H4 (cell line): ENCODE results near the gene SCYGR7. TPM values are rescaled to one million over a fixed set of nuclear protein-coding genes. Genes with fewer than 3 reads are reported as not detected.
"Not testable (repeated sequence)": the region's sequence is repeated elsewhere in the genome, so short reads cannot be mapped to it uniquely, and the experiment has no call there.

Experiments used
- DNase-seq: peaks from one replicate; pipeline ENCODE4 v3.0.0-alpha.2; 2015; ENCODE audit warnings: low spot score
- total RNA-seq: library from RNA; depleted of rRNA; stranded (reverse); fragments of >200 nt; shearing (Covaris generic); gene quantifications from 2 replicates; pipeline ENCODE4 v1.2.3, GENCODE V29; 2014; rRNA removed

The SCYGR7 gene, protein sequence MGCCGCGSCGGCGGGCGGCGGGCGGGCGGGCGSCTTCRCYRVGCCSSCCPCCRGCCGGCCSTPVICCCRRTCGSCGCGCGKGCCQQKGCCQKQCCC
- total RNA-seq: not detected in 2 replicates

DNA sequence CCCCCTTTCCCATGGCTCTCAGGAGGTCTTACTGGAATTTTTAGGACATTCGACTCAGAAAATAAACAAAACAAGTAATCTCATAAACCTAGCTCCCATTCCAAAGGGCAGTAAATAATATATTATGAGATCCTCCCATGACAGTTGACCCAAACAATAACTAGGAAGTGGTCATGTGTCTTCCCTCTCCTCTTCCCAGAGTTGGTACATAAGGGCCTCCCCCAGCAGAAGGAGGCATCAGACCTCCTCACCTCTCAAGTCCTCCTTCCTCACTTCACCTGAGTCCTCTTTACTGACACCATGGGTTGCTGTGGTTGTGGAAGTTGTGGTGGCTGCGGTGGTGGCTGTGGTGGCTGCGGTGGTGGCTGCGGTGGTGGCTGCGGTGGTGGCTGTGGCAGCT is at the start of gene SCYGR7:
SCYGR7 (plus strand) TSS at position 301 of the 400 bp plus-strand sequence; CDS start at position 301, 0 bp downstream.
- DNase-seq: no peak

DNA sequence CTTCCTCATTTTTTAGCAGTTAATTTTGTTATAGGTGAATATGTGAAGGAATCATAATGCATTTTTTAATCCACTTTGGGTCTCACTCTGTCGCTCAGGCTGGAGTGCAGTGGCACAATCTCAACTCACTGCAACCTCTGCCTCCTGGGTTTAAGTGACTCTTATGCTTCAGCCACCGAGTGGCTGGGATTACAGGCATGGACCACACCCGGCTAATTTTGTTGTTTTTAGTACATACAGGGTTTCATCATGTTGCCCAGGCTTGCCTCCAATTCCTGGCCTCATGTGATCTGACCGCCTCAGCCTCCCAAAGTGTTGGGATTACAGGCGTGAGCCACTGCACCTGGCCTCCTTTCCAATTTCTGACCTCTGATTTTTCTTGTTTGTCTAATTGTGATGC is 43.9 kb upstream of the SCYGR7 start:
- no peak for DNase-seq

DNA sequence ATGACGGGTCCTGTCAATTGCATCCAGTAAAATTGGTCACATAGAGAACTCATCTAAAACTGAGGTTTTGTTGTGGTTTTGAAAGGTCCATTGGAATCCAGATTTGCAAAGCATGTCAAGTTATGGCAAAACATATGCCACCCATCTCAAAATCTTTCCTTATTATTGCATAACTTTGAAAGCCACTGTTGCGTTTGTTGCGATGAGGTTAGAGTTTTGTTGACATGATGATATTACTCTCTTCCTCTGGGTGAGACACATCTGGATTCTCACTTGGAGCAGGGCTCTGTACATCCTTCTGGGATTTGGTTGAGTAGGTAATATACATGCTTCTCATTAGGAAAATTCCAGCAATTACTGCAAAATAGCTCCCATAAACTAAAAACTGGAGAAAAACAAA is 40.9 kb upstream of the SCYGR7 start:
- DNase-seq: no peak

DNA sequence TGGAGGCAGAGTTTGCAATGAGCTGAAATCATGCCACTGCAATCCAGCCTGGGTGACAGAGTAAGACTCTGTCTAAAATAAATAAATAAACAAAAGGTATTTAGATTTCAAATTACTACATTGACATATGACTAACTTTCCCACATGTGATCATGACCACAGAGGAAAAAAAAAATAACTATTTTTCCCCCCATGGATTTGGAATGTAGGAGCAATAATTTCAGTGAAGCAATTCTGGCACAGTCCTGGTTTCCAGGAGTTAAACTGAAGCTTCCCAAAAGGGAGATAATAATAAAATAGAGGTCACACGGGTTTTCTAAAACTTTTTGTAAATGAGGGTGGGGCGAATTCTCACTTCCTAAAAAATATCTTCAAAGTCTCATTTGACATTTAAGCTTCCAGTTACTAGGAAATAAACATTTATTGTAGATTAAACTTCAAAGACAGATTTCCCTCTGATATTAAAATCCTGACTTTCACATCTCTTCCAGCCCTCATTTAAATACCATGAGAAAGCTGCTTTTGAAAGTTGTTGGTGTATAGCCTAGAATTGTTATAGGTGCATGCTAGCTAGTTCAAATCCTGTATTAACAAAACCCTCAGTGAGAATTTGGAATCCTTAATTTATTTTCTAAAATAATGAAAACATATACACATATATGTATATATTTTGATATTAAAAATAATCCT is 31.0 kb upstream of the SCYGR7 start:
- no peak for DNase-seq

DNA sequence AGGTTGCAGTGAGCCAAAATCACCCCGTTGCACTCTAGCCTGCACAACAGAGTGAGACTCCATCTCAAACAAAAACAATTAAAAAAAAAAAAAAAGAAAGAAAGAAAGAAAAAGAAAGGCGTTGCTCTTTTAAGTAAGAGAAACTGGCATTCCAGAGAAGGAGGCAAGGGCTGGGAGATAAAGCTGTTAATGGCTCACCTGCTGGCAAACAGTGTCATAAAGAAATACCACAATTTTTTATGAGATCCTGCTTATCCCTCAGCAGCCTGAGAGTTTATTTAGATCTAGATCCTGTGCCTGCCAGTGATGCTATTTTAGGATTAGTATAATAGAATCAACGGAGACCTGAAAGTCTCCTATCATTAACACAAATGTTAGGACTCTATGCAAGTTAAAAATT is 26.6 kb upstream of the SCYGR7 start:
- no peak for DNase-seq

DNA sequence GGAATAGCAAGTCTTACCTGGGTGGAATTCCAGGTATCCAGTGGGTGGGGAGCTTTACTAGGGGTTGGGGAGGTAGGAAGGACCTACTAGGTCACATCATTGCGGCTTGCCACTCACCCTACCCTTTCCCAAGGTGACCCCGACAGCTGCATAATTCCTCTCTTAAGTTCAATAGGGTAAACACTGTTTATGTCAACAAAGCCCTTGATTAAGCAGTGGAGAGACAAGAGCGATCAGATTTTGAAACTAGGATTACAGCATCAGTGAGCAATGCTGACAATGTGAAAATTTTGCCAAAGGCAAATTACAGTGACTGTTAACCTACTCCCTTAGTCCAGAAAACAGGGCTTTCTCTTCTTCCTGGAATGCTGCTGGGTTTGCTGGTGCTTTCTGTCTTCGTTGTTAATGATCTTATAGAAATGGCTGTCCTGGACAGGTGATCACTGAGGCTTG is 24.8 kb upstream of the SCYGR7 start:
- DNase-seq: peak; percentile 53

DNA sequence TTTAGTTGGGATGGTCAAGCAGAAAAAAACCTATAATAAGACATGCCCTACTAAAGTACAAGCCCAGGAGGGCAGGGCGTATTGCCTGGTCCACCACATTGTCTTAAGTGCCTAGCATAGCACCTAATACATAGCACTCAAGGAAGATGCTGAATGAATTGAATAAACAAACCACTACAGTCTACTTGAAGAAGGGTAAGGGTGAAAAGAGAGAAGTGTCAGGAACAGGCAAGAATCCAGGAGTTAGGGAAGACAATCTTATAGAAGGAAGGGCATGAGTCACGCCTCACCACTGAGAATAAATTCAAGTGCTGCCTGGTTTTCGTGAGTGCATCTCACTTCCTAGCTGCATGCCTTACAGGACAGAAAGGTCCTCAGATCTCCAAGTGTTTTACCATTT is 24.2 kb upstream of the SCYGR7 start:
- peak; percentile 53 for DNase-seq

DNA sequence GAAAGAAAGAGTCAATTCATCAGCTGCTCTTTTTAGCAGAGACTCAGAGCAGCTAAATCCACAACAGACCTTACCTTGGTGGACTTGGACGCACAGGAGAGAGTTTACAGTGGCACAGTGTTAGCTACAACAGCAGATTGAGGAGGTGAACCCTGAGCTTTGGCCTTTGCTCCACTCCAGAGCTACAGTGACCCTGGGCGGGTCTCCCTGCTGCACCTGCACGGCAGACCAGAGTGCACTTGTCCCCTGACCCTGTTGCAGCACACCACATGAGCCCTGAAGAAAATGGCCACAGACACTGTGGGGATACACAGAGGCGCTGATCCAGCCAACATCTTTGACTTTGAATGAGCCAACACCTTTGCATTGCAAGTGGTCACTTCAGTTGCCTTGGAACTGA is 21.3 kb upstream of the SCYGR7 start:
- no peak for DNase-seq

DNA sequence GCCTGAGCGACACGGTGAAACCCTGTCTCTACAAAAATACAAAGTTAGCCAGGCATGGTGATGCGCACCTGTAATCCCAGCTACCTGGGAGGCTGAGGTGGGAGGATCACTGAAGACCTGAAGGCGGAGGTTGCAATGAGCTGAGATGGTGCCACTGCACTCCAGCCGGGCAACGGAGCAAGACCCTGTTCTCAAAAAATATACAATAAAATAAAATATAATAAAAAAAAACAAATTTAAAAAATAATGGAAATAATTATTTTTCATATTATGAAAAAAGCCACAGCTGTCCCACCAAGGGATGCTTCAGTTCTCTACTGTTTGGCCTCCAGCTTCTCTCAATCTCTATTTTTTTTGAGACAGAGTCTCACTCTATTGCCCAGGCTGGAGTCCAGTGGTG is 20.7 kb upstream of the SCYGR7 start:
- DNase-seq: no peak

DNA sequence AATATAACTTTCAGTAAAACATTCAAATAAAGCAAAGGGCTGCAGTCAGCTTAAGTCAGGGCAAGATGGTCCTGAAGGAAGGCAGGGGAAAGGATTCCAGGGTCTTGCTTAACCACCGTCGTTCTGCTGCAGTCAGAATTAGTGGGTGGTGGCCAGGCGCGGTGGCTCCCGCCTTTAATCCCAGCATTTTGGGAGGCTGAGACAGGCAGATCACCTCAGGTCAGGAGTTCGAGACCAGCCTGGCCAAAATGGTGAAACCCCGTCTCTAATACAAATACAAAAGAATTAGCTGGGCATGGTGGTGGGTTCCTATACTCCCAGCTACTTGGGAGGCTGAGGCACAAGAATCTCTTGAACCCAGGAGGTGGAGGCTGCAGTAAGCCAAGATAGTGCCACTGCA is 17.1 kb upstream of the SCYGR7 start:
- no peak for DNase-seq

DNA sequence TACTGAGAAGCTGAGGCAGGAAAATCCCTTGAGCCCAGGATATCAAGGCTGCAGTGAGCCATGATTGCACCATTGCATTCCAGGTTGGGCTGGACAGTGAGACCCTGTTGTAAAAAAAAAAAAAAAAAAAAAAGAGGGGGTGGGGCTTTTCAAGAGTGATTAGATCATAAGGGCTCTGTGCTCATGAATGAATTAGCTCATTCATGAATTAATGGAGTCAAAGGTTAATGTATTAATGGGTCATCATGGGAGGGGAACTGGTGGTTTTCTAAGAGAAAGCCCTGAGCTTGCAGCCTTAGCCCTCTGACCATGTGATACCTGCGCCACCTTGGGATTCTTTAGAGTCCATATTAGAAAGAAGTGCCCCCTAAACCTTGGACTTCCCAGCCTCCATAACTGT is 14.8 kb upstream of the SCYGR7 start:
- DNase-seq: no peak

DNA sequence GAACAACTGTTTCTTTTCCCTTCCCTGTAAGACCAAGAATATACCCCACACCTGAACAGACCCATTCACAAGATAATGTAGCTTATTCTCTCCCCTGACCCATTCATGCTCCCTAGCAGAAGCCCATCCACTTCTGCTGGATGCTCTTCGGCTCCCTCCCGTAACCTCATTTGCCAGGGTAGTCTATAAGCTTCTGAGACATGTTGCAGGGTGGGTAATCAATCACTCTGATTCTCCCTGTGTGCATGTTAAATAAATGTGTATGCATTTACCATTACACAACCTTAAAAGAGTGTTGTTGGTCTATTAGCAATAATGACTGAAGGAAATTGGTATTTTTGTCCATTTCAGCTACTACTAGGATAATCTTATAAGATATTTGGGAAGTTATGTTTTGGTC is 11.6 kb upstream of the SCYGR7 start:
- DNase-seq: no peak

DNA sequence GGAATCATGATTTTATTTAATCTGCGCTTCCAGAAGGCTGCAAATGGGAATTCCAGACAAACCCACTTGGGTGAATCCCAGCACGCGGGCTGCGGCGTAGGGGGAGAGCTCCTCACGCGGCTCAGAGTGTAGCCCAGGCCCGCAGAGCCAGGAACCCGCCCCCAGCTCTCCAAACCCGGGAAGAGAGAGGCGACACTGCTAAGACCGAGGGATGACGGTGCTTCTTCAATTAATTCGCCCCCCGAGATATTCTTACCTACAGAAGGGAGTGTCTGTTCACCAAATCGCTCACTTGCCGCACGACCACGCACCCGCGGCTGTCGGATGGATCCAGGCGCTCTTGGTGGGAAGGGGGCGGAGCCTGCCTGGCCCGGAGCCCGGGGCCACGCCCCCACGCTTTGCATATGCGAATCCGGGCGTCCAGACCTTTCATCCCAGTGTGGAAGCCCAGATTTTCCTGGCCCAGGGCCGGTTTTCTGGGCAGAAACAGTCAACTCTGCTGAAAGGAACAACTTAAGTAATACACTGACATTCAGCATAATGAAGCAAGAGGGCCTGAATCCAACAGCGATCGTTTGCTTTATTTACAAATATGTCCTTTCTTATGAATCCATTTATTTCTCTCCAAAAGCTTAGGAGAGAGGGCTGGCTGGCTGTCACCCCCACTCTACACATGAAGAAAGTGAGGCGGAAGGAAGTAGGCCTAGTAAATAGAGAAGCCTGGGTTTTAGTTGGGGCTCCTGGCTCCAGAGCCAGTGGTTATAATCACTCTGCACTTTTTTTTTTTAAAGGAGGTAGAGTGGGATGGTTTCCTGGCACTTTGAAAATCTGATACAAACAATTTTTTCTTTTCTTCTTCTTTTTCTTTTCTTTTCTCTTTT is 10.2 kb upstream of the SCYGR7 start, which contains the start of gene SLC19A3:
SLC19A3 (minus strand) TSS at position 342 of the 881 bp plus-strand sequence. CDS start 15,710 bp downstream, outside the sequence.
- no peak for DNase-seq

DNA sequence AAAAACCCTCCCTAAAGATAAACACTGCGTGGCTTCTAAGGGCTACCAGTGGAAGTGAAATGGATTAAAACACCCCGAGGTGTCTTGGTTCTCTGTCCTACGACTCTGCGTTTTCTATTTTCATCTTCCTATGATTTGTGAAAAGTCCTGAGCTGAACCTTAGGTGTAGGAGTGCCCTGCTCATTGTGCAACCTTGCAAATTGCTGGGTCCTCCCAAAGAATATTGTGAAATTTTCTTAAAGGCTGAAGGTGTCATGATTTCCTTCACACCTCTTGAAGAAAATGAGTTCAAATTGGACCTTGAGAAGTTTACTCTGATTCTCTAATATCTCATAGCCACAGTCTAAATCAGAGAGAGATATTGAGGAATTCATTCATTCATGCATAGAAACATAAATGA is 8.5 kb upstream of the SCYGR7 start:
- DNase-seq: no peak

DNA sequence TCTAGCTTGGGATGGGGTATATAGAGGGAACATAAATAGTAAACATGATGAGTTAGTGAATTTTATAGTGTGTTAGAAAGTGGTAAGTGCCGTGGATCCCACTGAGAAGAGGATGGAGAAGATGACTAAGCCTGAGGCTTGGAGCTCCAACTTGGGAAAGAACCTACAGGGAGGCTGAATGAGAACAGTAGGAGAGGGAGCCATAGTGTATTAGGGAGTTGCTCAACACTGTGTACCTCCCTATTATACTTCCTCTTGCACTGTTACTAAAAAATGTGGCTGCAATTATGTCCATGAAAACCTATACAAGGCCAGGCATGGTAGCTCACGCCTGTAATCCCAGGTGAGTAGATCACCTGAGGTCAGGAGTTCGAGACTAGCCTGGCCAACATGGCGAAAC is 7.5 kb upstream of the SCYGR7 start:
- DNase-seq: no peak

DNA sequence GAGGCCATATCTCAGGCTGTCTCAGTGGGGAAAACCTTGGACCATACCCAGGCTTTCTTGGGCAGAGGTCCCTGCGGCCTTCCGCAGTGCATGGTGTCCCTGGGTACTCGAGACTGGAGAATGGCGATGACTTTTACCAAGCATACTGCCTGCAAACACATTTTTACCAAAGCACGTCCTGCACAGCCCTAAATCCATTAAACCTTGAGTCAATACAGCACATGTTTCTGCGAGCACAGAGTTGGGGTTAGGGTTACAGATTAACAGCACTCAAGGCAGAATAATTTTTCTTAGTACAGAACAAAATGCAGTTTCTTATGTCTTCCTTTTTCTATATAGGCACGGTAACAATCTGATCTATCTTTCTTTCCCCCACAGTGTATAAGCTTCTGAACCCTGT is 5.3 kb upstream of the SCYGR7 start:
- DNase-seq: not testable (repeated sequence)

DNA sequence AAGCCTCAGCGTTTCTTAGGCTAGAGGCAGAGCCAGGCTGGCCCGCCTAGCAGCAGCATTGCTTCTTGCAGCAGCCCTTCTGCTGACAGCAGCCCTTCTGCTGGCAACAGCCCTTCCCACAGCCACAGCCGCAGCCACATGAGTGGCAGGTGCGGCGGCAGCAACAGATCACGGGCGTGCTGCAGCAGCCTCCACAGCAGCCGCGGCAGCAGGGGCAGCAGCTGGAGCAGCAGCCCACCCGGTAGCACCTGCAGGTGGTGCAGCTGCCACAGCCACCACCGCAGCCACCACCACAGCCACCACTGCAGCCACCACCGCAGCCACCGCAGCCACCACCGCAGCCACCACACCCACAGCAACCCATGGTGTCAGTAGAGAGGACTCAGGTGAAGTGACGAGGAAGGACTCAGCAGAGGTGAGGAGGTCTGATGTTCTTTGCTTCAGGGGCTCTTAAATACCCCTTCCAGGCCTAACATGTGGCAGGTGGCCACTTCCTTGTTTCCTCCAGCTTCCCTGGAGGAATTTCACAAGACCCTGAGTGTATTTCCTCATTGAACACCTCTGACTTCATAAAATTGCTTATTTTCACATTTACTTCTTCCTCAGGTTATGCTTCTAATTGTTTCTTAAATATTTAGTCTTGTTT is 3.6 kb upstream of the SCYGR7 start, which contains the start of gene SCYGR6:
SCYGR6 (minus strand) TSS at position 364 of the 646 bp plus-strand sequence; CDS start at position 364, 0 bp downstream.
- DNase-seq: no peak

DNA sequence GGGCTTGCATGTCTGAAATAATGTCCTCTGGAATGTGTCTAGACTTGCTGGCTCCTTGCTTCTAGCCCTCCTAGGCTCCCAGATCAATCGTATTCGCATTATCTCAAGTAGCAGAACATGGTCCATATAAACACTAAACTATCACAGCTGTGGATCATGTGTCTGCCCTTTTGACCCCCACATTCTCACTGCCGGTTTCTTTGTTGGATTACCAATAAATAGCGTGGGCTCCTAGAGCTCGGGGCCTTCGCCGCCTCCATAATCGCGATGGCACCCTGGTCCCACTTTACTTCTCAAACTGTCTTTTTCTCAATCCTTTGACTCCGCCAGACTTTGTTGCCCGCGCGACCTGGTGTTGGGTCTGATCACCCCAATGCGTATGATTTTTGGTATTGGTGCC is 11.2 kb downstream of the SCYGR7 start:
- no peak for DNase-seq

DNA sequence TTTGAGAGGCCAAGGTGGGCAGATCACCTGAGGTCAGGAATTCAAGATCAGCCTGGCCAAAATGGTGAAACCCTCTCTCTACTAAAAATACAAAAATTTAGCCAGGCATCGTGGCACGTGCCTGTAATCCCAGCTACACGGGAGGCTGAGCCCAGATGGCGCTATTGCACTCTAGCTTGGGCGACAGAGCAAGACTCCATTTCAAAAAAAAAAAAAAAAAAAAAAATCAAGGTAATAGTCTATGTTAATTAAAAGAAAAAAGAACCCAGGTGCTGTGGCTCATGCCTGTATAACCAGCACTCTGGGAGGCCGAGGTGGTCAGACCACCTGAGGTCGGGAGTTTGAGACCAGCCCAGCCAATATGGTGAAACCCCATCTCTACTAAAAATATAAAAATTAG is 12.6 kb downstream of the SCYGR7 start:
- DNase-seq: not testable (repeated sequence)

DNA sequence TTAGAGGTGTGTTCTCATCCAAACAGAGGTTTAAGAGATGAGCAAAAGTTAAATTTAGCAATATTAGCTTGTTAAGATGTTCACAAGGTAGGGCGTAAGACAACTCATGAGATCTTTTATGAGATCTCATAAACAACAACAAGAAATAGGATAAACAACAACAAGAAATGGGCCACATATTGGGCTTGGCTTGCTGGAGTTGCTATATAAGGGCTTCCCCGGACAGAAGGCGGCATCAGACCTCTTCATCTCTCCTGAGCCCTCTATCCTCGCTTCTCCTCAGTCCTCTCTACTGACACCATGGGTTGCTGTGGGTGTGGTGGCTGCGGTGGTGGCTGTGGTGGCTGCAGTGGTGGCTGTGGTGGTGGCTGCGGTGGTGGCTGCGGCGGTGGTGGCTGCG is 17.5 kb downstream of the SCYGR7 start, which contains the start of gene SCYGR8:
SCYGR8 (plus strand) TSS at position 301 of the 400 bp plus-strand sequence; CDS start at position 301, 0 bp downstream.
- DNase-seq: no peak

DNA sequence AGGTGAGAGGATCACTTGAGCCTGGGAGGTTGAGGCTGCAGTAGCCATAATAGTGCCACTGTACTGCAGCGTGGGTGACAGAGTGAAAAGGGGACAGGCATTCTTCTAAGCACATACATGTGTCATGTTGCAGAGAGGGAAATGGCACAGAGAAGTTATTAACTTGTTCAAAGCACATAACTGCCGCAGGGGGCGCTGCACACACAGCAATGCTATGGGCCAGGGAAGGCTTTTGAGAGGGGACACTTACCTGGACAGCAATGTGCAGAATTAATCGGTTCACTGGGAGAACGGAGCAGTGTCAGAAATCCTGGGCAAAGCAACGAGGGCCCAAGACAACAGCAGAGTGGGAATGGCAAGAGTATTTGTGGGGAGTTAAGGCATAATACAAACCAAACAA is 19.9 kb downstream of the SCYGR7 start:
- DNase-seq: peak; percentile 13

DNA sequence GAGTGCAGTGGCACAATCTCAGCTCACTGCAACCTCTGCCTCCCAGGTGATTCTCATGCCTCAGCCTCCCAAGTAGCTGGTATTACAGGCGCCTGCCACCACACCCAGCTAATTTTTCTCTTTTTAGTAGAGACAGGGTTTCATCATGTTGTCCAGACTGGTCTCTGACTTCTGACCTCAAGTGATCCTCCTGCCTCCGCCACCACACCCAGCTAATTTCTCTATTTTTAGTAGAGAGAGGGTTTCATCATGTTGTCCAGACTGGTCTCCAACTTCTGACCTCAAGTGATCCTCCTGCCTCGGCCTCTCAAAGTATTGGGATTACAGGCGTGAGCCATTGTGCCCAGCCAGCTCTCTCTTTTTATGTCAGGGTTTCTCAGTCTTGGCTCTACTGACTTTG is 28.1 kb downstream of the SCYGR7 start:
- not testable (repeated sequence) for DNase-seq
